ENCODE results near the gene THOC1.

Gene THOC1

GRCh38 chr18:211582-211981 lies 56.3 kb downstream of the THOC1 start:
- no peak for DNase-seq

GRCh38 chr18:210733-211132 lies 57.1 kb downstream of the THOC1 start:
- no peak for DNase-seq

- DNase-seq, result no peak
Observed at GRCh38 chr18:210075-210474, 57.8 kb downstream of the THOC1 start.

- DNase-seq, result no peak
Observed at GRCh38 chr18:199768-200167, 68.1 kb downstream of the THOC1 start.

GRCh38 chr18:199214-199613 lies 68.6 kb downstream of the THOC1 start:
- DNase-seq, result no peak

- DNase-seq, result no peak
Observed at GRCh38 chr18:195651-196050, 72.2 kb downstream of the THOC1 start.

- DNase-seq, result no peak
Observed at GRCh38 chr18:192801-193200, 75.0 kb downstream of the THOC1 start.

- DNase-seq, result no peak
Observed at GRCh38 chr18:191725-192124, 76.1 kb downstream of the THOC1 start.

GRCh38 chr18:189254-189653 lies 78.6 kb downstream of the THOC1 start:
- no peak for DNase-seq

GRCh38 chr18:183769-184168 lies 84.1 kb downstream of the THOC1 start:
- no peak for DNase-seq

- DNase-seq, result no peak
Observed at GRCh38 chr18:181711-182110, 86.1 kb downstream of the THOC1 start.

- DNase-seq, result no peak
Observed at GRCh38 chr18:179499-179898, 88.3 kb downstream of the THOC1 start.

- DNase-seq, result no peak
Observed at GRCh38 chr18:172361-172760, 95.5 kb downstream of the THOC1 start.

Data from RPMI8226 (cell line).